Measurements from ENCODE around the gene NAIF1.

The NAIF1 gene

GRCh38 chr9:128084746-128085145 lies 17.6 kb upstream of the NAIF1 start:
- Histone ChIP-seq H3K27me3 (ENCODE audit: insufficient read depth, poor library complexity, severe bottlenecking) (no peaks in the 10 kb centered on the region), H3K4me1 (ENCODE audit: insufficient read depth, poor library complexity, severe bottlenecking) (peaks cover 11% of the 10 kb centered on the region), H3K9me3 (ENCODE audit: severe bottlenecking) (no peaks in the 10 kb centered on the region), H3K36me3 (ENCODE audit: low read depth) (peaks cover 4% of the 10 kb centered on the region; the same call in 1 of the 2 replicates), H3K27ac (ENCODE audit: poor library complexity, severe bottlenecking) (no peak overlapping the region), H3K4me3 (ENCODE audit: severe bottlenecking) (no peak overlapping the region)
- no peak for TF ChIP-seq CTCF (IDR thresholded peaks at IDR 0.05; ENCODE audit: poor library complexity, severe bottlenecking)
- DNase-seq (ENCODE audit: low spot score), result no peak
- no peak for ATAC-seq (ENCODE audit: low read depth)

GRCh38 chr9:128082151-128082550 lies 15.0 kb upstream of the NAIF1 start:
- Histone ChIP-seq H3K27me3 (ENCODE audit: insufficient read depth, poor library complexity, severe bottlenecking) (no peaks in the 10 kb centered on the region), H3K4me3 (ENCODE audit: severe bottlenecking) (no peak overlapping the region), H3K4me1 (ENCODE audit: insufficient read depth, poor library complexity, severe bottlenecking) (peaks cover 24% of the 10 kb centered on the region), H3K9me3 (ENCODE audit: severe bottlenecking) (no peaks in the 10 kb centered on the region), H3K36me3 (ENCODE audit: low read depth) (peaks cover 4% of the 10 kb centered on the region; the same call in 1 of the 2 replicates), H3K27ac (ENCODE audit: poor library complexity, severe bottlenecking) (peak overlapping the region; percentile 50)
- TF ChIP-seq CTCF (IDR thresholded peaks at IDR 0.05; ENCODE audit: poor library complexity, severe bottlenecking), result no peak
- ATAC-seq (ENCODE audit: low read depth) (peak; percentile 79), DNase-seq (ENCODE audit: low spot score) (no peak)

- H3K4me3 ChIP-seq (ENCODE audit: severe bottlenecking), result no peak overlapping the region
- H3K36me3 ChIP-seq (ENCODE audit: low read depth), result peaks cover 4% of the 10 kb centered on the region; the same call in 1 of the 2 replicates
- DNase-seq (ENCODE audit: low spot score) (no peak), ATAC-seq (ENCODE audit: low read depth) (no peak)
- peaks cover 24% of the 10 kb centered on the region for H3K4me1 ChIP-seq (ENCODE audit: insufficient read depth, poor library complexity, severe bottlenecking)
- peak overlapping the region; percentile 50 for H3K27ac ChIP-seq (ENCODE audit: poor library complexity, severe bottlenecking)
- H3K27me3 ChIP-seq (ENCODE audit: insufficient read depth, poor library complexity, severe bottlenecking), result no peaks in the 10 kb centered on the region
- no peaks in the 10 kb centered on the region for H3K9me3 ChIP-seq (ENCODE audit: severe bottlenecking)
- TF ChIP-seq CTCF (IDR thresholded peaks at IDR 0.05; ENCODE audit: poor library complexity, severe bottlenecking), result no peak
Observed at GRCh38 chr9:128081056-128081455, 13.9 kb upstream of the NAIF1 start.

GRCh38 chr9:128080206-128080605 lies 13.1 kb upstream of the NAIF1 start:
- no peaks in the 10 kb centered on the region for H3K27me3 ChIP-seq (ENCODE audit: insufficient read depth, poor library complexity, severe bottlenecking)
- H3K4me1 ChIP-seq (ENCODE audit: insufficient read depth, poor library complexity, severe bottlenecking), result peaks cover 24% of the 10 kb centered on the region
- DNase-seq (ENCODE audit: low spot score), result no peak
- H3K4me3 ChIP-seq (ENCODE audit: severe bottlenecking), result no peak overlapping the region
- no peak for ATAC-seq (ENCODE audit: low read depth)
- TF ChIP-seq CTCF (IDR thresholded peaks at IDR 0.05; ENCODE audit: poor library complexity, severe bottlenecking), result no peak
- H3K9me3 ChIP-seq (ENCODE audit: severe bottlenecking), result no peaks in the 10 kb centered on the region
- no peaks in the 10 kb centered on the region; the same call in 1 of the 2 replicates for H3K36me3 ChIP-seq (ENCODE audit: low read depth)
- H3K27ac ChIP-seq (ENCODE audit: poor library complexity, severe bottlenecking), result no peak overlapping the region

- H3K27ac ChIP-seq (ENCODE audit: poor library complexity, severe bottlenecking), result peak overlapping the region; percentile 34
- no peak for TF ChIP-seq CTCF (IDR thresholded peaks at IDR 0.05; ENCODE audit: poor library complexity, severe bottlenecking)
- ATAC-seq (ENCODE audit: low read depth) (peak; percentile 69), DNase-seq (ENCODE audit: low spot score) (no peak)
- no peaks in the 10 kb centered on the region for H3K9me3 ChIP-seq (ENCODE audit: severe bottlenecking)
- no peak overlapping the region for H3K4me3 ChIP-seq (ENCODE audit: severe bottlenecking)
- no peaks in the 10 kb centered on the region; the same call in 1 of the 2 replicates for H3K36me3 ChIP-seq (ENCODE audit: low read depth)
- no peaks in the 10 kb centered on the region for H3K27me3 ChIP-seq (ENCODE audit: insufficient read depth, poor library complexity, severe bottlenecking)
- peaks cover 24% of the 10 kb centered on the region for H3K4me1 ChIP-seq (ENCODE audit: insufficient read depth, poor library complexity, severe bottlenecking)
Observed at GRCh38 chr9:128078504-128079434, 11.6 kb upstream of the NAIF1 start.

Data from RWPE2 (cell line).